Uterus (tissue), 4 donors: Measurements from ENCODE around the gene NOVA2. TPM values are rescaled to one million over a fixed set of nuclear protein-coding genes. Genes with fewer than 3 reads are reported as not detected.
A peak's percentile ranks its signal among the peaks of the same experiment; 100 is the strongest.

Experiments used
- DNase-seq, 2 donors: peaks; one replicate each; pipeline ENCODE4 v3.0.0-alpha.2; 2019 to 2020
- H3K27ac ChIP-seq, 2 donors: fragments of 200-600 bp; sonication (generic); 1 replicate in 1 of 2; 2 replicates in 1 of 2; pipeline ENCODE4 v1.5.1; 2016 to 2018
- H3K27me3 ChIP-seq, 2 donors: fragments of 200-600 bp; sonication (generic); one replicate each; pipeline ENCODE4 v1.5.1; 2018 to 2019; ENCODE audit warnings: control low read depth in 1 of 2
- H3K36me3 ChIP-seq, 2 donors: fragments of 200-600 bp; sonication (generic); one replicate each; pipeline ENCODE4 v1.5.1; 2019; ENCODE audit warnings: control low read depth in 1 of 2
- H3K4me1 ChIP-seq, 2 donors: fragments of 200-600 bp; sonication (generic); one replicate each; pipeline ENCODE4 v1.5.1; 2018 to 2019; ENCODE audit warnings: control low read depth in 1 of 2
- H3K4me3 ChIP-seq, 2 donors: fragments of 200-600 bp; sonication (generic); 1 replicate in 1 of 2; 2 replicates in 1 of 2; pipeline ENCODE4 v1.5.1; 2018 to 2019; ENCODE audit warnings: mild to moderate bottlenecking in 1 of 2
- H3K9me3 ChIP-seq, 2 donors: fragments of 200-600 bp; sonication (generic); one replicate each; pipeline ENCODE4 v1.5.1; 2019; ENCODE audit warnings: control low read depth in 1 of 2
- CTCF ChIP-seq, 4 experiments: fragments of 200-600 bp in 2 of 4; fragments of 450-650 bp in 2 of 4; sonication (generic) in 2 of 4; IDR thresholded peaks; one replicate each; pipeline ENCODE4 v1.5.1; 2016 to 2019; ENCODE audit warnings: antibody characterized with exemption in 4 of 4, mild to moderate bottlenecking in 2 of 4, moderate library complexity in 1 of 4
- POLR2A ChIP-seq, 2 donors: fragments of 450-650 bp; IDR thresholded peaks; one replicate each; pipeline ENCODE4 v1.6.1; 2016; ENCODE audit warnings: antibody characterized with exemption in 2 of 2, mild to moderate bottlenecking in 1 of 2, moderate library complexity in 1 of 2
- intact Hi-C: fragments of 100-400 bp; cut with DNase I; formaldehyde crosslinking; loops from one replicate; pipeline ENCODE4 v1.15.1; 2023; ENCODE audit warnings: low total_unique reads
- microRNA counts, 2 donors: library from miRNA; unstranded; fragments of <30 nt; microRNA quantifications; one replicate each; lab custom pipeline; 2016 to 2017
- microRNA-seq: library from miRNA; unstranded; fragments of <30 nt; microRNA quantifications from one replicate; pipeline ENCODE4, GENCODE V29; 2016; ENCODE audit warnings: borderline microRNAs expressed, borderline replicate concordance
- small RNA-seq: library from RNA; depleted of rRNA; stranded (forward); fragments of <200 nt; gene quantifications from one replicate; pipeline ENCODE3, GENCODE V24; 2016
- total RNA-seq, 4 donors: library from RNA; depleted of rRNA in 3 of 4; stranded (reverse); fragments of >200 nt in 3 of 4; gene quantifications; one replicate each; pipeline versions ENCODE4 v1.1.0 to v1.2.4, GENCODE V29; 2014 to 2023
- donor health status: DM: yes; HTN: yes; CAD: no.

Gene NOVA2
- total RNA-seq, 4 donors from 2014 or later, result 1.5 to 17.6 (median 2.4) TPM

- Histone ChIP-seq H3K27ac (peak within 1 kb of the TSS; percentile 96), H3K4me3 (peak within 1 kb of the TSS; percentile 49 to 74), H3K4me1 (peaks cover 7 to 30% of the 10 kb centered on the region in 2 donors), H3K27me3 (no peaks in the 10 kb centered on the region), H3K36me3 (no peaks in the 10 kb centered on the region), H3K9me3 (no peaks in the 10 kb centered on the region)
- intact Hi-C loops, result no loop called here
- peak in 1 of 4 experiments; percentile 36 for TF ChIP-seq CTCF (IDR thresholded peaks at IDR 0.05)
- TF ChIP-seq POLR2A (IDR thresholded peaks at IDR 0.05), result peak; percentile 81 to 89
- peak; percentile 93 to 94 for DNase-seq
These were observed 87.9 kb downstream of the NOVA2 start, which contains the start of gene IRF2BP1 for GRCh38 chr19:45885556-45886426. Gene IRF2BP1 (minus strand): TSS chr19:45886141. CDS start chr19:45885774, 367 bp downstream.

GRCh38 chr19:45884682-45885555 is 88.7 kb downstream of the NOVA2 start:
- TF ChIP-seq POLR2A (IDR thresholded peaks at IDR 0.05) (no peak), CTCF (IDR thresholded peaks at IDR 0.05) (no peak)
- Histone ChIP-seq H3K4me3 (peak overlapping the region; percentile 49 to 74), H3K9me3 (no peaks in the 10 kb centered on the region), H3K27ac (peak overlapping the region; percentile 96), H3K27me3 (no peaks in the 10 kb centered on the region), H3K36me3 (no peaks in the 10 kb centered on the region), H3K4me1 (peaks cover 7 to 30% of the 10 kb centered on the region in 2 donors)
- intact Hi-C loops, result no loop called here
- peak in 1 of 2 donors; percentile 36 for DNase-seq

GRCh38 chr19:45883881-45884681 is 89.6 kb downstream of the NOVA2 start:
- H3K36me3 ChIP-seq, result no peaks in the 10 kb centered on the region
- H3K27me3 ChIP-seq, result no peaks in the 10 kb centered on the region
- no peaks in the 10 kb centered on the region for H3K9me3 ChIP-seq
- H3K4me1 ChIP-seq, result peaks cover 7 to 30% of the 10 kb centered on the region in 2 donors
- H3K4me3 ChIP-seq, result no peak overlapping the region
- TF ChIP-seq POLR2A (IDR thresholded peaks at IDR 0.05) (no peak), CTCF (IDR thresholded peaks at IDR 0.05) (no peak)
- intact Hi-C loops, result no loop called here
- no peak overlapping the region for H3K27ac ChIP-seq
- DNase-seq, result no peak

MicroRNAs encoded within 50 kb of the gene (microRNA counts, 767-probe panel; counts per million panel counts)
- microRNA hsa-miR-769-3p (lab: Ali Mortazavi, UCI) (0 counts per million in 2 donors), microRNA hsa-miR-769-5p (lab: Ali Mortazavi, UCI) (0 to 1,981 counts per million in 2 donors)

Small RNA genes lying within 50 kb of the gene (microRNA-seq; reads per million reads assigned to microRNA genes)
- gene MIR769, result 42.2 reads per million, percentile 44 among the genes with 10 or more reads in this experiment

Small RNA genes lying within 50 kb of the gene (small RNA-seq; reads per million reads assigned to genes)
- gene MIR769, result 8.6 reads per million, percentile 89 among the genes with 10 or more reads in this experiment

Other genes starting within 250 kb of the NOVA2 start
- 10 to 100 TPM in 3 of 4 donors, 1 to 10 TPM in 1; 7.0 to 36.1 (median 15.2) TPM for gene FBXO46, start 243.0 kb downstream of the NOVA2 start, total RNA-seq
- gene MEIOSIN, start 240.4 kb downstream of the NOVA2 start, total RNA-seq, result not detected
- gene SIX5, start 204.6 kb downstream of the NOVA2 start, total RNA-seq, result 10 to 100 TPM in 2 of 4 donors, 1 to 10 TPM in 2; 4.4 to 48.9 (median 12.5) TPM
- 100 to 1,000 TPM in 1 of 4 donors, 10 to 100 TPM in 3; 15.3 to 211 (median 43.8) TPM for gene DMPK, start 191.4 kb downstream of the NOVA2 start, total RNA-seq
- gene DMWD, start 181.0 kb downstream of the NOVA2 start, total RNA-seq, result 100 to 1,000 TPM in 1 of 4 donors, 10 to 100 TPM in 2, 1 to 10 TPM in 1; 4.4 to 103 (median 36.9) TPM
- gene RSPH6A, start 158.6 kb downstream of the NOVA2 start, total RNA-seq, result under 1 TPM in 2 of 4 donors, not detected in 2; 0.14 to 0.40 TPM
- 10 to 100 TPM; 32.0 to 72.6 (median 46.4) TPM for gene SYMPK, start 110.7 kb downstream of the NOVA2 start, total RNA-seq
- gene FOXA3, start 109.5 kb downstream of the NOVA2 start, total RNA-seq, result not detected
- gene IRF2BP1, start 87.7 kb downstream of the NOVA2 start, total RNA-seq, result 10 to 100 TPM in 3 of 4 donors, 1 to 10 TPM in 1; 8.2 to 38.4 (median 23.3) TPM
- 10 to 100 TPM in 1 of 4 donors, 1 to 10 TPM in 2, under 1 TPM in 1; 0.62 to 13.2 (median 2.8) TPM for gene MYPOP, start 71.3 kb downstream of the NOVA2 start, total RNA-seq
- not detected for gene NANOS2, start 59.1 kb downstream of the NOVA2 start, total RNA-seq
- gene CCDC61, start 21.6 kb upstream of the NOVA2 start, total RNA-seq, result 10 to 100 TPM in 2 of 4 donors, 1 to 10 TPM in 2; 1.2 to 21.5 (median 10.1) TPM
- gene PGLYRP1, start 49.2 kb upstream of the NOVA2 start, total RNA-seq, result not detected
- not detected for gene IGFL4, start 67.1 kb upstream of the NOVA2 start, total RNA-seq
- gene IGFL3, start 150.8 kb upstream of the NOVA2 start, total RNA-seq, result not detected
- gene IGFL2, start 174.4 kb upstream of the NOVA2 start, total RNA-seq, result under 1 TPM in 1 of 4 donors, not detected in 3; 0.61 TPM